Brain pericyte (primary cell): ENCODE results near the gene XPO4.
"Not testable (repeated sequence)": the region's sequence is repeated elsewhere in the genome, so short reads cannot be mapped to it uniquely, and the experiment has no call there.

Experiments
- DNase-seq: peaks from one replicate; pipeline ENCODE4 v3.0.0-alpha.2; 2012; ENCODE audit warnings: low read depth, low spot score

Gene XPO4

DNA sequence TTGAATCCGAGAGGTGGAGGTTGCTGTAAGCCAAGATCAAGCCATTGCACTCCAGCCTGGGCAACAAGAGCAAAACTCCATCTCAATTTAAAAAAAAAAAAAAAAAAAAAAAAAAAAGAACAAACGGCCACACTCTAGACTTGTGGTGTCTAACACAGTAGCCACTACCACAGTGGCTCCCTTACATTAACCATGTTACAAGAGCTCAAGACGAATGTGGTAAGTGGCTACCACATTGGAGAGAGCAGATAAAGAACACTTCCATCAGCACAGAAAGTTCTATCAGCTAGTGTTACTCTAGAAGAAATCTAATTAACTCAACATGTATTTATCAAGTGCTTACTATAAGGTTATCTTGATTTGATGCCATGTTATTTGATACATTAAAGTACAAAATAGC, 11.5 kb downstream of the XPO4 start:
- DNase-seq, result no peak

DNA sequence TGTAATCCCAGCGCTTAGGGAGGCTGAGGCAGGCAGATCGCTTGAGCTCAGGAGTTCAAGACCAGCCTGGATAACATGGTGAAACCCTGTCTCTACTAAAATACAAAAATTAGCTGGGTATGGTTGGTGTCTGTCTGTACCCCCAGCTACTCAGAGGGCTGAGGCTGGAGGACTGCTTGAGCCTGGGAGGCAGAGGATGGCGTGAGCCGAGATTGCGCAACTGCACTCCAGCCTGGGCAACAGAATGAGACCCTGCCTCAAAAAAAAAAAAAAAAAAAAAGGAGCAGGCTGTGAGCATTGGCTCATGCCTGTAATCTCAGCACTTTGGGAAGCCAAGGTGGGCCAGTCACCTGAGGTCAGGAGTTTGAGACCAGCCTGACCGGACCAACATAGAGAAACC, 12.0 kb downstream of the XPO4 start:
- DNase-seq, result not testable (repeated sequence)

DNA sequence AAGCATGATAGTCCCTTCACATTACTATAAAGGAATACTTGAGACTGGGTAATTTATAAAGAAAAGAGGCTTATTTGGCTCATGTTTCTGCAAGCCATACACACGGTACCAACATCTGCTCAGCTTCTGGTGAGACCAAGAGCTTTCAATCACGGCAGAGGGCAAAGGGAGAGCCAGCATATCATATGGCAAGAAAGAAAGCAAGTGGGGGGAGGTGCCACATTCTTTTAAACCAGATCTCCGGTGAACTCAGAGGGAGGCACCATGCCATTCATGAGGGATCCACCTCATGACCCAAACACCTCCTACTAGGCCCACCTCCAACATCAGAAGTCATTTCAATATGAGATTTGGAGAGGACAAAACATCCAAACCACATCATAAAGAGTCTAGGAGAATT, 20.3 kb downstream of the XPO4 start:
- no peak for DNase-seq

DNA sequence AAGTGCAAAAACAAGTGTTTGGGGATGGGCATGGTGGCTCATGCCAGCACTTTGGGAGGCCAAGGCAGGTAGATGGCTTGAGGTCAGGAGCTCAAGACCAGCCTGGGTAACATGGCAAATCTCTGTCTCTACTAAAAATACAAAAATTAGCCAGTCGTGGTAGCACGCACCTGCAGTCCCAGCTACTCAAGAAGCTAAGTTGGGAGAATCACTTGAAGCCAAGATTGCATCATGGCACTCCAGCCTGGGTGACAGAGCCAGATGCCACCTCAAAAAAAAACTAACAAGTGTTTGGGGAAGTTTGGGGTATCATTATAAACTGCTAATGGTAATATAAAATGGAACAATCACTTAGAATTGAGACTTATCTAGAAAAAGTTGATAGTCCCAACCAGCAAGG, 24.6 kb downstream of the XPO4 start:
- DNase-seq, result no peak

DNA sequence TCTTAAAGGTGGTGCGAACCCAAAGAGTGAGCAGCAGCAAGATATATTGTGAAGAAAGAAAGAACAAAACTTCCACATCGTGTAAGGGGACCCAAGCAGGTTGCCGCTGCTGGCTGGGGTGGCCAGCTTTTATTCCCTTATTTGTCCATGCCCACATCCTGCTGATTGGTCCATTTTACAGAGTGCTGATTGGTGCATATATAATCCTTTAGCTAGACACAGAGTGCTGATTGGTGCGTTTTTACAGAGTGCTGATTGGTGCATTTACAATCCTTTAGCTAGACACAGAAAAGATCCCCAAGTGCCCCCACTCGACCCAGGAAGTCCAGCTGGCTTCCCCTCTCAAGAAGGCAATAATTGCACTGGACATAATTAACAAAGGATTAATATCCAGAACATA, 25.7 kb downstream of the XPO4 start:
- DNase-seq, result not testable (repeated sequence)

DNA sequence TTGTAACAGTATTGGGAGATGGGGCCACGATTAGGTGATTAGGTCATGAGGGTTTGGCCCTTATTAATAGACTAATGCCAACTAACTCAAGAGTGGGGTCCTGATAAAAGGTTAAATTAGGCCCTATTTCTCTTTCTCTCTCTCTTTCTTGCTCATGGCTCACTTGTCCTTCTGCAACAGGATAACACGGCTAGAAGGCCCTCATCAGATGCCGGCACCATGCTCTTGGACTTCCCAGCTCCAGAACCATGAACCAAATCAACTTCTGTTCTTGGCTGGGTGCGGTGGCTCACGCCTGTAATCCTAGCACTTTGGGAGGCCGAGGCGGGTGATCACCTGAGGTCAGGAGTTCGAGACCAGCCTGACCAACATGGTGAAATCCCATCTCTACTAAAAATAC, 28.1 kb downstream of the XPO4 start:
- DNase-seq, result not testable (repeated sequence)

DNA sequence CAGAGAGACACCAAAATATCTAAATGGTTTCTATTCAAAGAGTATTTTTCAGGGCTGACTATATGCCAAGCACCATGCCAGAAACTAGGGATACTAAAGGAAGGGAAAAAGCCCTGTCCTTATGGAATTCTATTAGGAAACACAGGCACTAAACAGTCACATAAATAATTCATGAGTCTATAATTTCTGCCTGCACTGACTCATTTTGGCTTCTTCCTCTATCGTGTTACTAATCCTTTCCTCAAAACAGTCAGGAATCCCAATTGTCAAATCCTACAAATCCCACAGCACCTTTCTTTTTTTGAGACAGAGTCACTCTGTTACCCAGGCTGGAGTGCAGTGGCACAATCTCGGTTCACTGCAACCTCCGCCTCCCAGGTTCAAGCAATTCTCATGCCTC, 29.2 kb downstream of the XPO4 start:
- DNase-seq, result no peak

DNA sequence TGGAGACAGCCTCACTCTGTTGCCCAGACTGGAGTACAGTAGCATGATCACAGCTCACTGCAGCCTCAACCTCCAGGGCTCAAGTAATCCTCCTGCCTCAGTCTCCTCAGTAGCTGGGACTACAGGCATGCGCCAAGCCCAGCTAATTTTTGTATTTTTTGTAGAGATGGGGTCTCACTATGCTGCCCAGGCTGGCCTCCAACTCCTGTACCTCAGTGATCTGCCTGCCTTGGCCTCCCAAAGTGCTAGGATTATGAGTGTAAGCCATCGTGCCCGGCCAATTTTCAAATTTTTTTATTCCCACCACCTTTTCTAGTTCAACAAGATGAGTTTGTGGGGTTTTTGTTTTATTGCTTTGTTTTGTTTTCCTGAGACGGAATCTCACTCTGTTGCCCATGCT, 31.7 kb downstream of the XPO4 start:
- DNase-seq, result no peak

DNA sequence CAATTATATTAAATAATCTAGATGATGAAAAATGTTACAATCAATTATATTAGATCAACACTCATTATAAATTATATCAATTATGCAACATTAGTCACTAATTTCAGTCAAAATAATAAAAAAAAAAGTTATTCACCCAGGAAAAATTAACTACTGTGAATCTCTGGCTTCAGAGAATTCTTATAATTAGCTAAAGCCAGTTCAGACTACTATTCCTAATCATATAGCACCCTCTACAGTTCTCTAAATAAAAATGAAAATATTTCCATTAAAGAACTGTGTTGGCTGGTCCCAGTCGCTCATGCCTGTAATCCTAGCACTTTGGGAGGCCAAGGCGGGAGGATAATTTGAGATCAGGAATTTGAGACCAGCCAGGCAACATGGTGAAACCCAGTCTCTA, 33.0 kb downstream of the XPO4 start:
- no peak for DNase-seq

DNA sequence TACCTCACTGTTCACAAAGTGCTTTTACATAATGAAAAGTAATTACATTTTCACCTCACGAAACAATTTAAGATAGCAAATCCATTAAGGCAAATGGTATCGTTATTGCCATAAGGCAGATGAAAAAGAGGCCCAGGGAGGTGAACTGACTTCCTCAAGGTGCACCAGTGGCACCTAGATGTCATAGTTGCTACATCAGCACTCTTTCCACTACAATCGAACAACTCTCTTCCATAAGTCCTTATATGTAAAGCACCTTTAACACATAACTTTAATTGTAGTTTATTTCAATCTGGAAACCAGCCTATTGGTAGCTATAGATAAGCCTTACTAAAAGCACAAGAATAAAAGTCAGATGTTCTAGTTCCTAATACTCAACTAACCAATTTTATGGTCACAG, 35.1 kb downstream of the XPO4 start:
- no peak for DNase-seq

DNA sequence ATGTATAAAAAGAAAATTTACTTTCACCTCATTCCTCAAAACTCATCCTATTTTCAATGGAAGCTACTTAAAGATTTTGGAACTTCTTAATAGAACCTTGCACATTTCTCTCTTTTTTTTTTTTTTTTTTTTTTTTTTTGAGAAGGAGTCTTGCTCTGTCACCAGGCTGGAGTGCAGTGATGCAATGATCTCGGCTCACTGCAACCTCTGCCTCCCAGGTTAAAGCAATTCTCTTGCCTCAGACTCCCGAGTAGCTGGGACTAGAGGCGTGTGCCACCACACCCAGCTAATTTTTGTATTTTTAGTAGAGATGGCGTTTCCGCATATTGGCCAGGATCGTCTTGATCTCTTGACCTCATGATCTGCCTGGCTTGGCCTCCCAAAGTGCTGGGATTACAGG, 40.9 kb downstream of the XPO4 start:
- not testable (repeated sequence) for DNase-seq

DNA sequence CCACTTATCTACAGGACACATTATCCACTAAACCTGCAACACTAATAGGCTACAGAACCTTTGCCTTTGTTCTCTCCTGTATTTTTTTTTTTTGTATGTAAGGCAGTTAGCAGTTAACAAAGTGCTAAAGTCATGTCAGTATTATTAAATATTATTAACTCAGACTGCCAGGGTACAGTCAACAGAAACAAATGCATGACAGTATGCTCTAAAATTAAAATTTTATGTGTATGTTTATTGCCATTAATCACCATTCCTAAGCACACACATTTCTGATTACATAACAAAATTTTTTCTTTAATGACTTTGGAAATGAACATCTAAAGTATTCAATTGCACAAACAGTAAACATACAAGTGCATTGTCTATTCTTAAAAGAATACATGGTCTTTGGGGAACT, 41.7 kb downstream of the XPO4 start:
- no peak for DNase-seq

DNA sequence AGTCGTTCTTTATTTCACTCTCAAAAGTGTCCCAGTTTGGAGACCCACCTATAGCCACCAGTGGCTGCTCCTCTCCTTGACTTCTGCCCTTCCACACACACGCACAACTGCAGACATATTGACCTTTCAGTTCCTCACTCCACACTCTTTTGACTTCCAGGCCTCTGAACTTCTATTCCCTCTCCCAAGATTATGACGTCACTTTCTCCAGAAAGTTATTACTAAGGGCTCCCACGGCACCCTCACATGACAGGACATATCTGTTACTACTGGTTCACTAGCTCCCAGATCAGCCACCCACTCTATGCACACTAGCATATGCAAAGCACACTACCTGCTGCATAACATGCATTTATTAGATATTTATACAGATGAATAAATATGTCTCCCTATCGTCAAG, 45.9 kb downstream of the XPO4 start:
- no peak for DNase-seq

DNA sequence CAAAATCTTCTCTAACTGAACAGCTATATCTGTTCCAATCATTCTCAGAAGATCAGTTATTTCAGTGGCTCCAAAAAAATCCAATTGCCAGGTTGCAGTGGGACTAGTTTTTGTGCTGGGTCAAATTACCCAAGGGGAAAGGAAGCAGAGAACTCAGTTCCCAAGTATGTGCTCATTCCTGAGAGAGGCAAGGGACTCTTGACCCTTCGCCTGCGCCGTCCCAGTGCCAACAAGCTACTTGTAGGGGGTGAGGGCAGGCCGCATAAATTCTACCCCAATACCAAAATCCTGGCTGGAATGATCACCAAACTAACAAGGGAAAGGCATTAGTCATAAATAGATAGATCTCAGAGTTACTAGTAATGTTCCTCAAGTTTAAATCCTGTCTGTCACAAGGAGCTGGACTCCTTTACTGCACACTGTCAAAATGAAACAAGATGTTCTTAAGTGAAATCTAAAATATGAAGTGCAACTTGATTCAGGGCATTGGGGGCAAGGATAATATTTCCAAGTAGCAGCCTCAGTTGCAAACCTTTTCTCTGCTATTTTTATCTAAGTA, 50.6 kb downstream of the XPO4 start:
- DNase-seq, result no peak

DNA sequence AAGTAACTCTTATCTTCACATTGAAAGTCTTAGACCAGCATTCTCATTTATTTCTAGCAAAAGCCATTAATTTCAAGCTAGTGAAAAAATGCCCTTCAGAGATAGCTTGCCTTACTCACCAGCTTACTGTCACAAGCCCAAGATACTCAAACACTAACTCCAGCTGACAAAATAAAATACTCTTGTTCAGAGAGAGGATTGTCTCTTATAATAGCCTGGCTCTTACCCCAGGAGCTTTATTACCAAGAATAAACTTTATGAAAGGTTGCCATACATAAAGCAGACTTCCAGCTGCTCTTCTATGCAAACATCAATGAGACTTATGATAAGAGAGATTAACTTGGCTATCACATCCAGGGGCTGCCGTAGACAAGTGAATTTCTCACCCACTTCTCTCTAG, 53.6 kb downstream of the XPO4 start:
- DNase-seq, result no peak

DNA sequence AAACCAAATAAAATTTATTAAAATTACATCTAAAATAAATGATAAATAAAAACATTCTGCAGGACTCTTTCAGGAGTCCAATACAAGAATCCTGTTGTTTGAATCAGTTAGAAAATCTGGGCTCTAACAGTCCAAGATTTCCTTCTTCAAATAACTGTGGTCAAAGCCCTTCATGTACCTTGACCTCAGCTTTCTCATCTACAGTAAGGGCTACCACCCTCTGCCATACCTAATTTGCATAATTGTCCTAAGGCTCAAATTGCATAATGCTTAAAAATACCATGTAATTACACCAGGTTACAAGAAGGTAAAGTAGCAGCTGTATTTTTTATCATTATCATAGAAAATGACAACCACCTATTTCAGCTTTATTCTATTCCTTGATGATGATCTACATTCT, 54.3 kb downstream of the XPO4 start:
- no peak for DNase-seq

DNA sequence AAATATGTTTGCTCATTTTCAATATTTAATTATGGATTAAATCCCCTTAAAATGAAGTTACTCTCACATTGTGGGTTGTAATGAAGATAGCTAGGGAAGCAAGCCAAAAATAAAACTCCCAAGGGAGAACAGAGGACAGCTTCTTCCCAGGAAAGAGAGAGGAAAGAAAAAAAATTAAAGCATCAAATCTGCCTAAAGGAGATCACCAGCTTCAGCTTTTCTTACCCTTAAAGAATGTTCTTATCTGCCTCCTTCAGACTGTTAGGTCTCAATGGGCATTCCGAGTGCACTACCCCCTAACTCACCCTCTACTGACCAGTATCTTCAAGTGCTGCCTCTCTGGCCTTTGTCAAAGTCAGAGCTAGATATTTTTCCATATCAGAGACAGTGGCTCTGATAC, 55.2 kb downstream of the XPO4 start:
- no peak for DNase-seq

DNA sequence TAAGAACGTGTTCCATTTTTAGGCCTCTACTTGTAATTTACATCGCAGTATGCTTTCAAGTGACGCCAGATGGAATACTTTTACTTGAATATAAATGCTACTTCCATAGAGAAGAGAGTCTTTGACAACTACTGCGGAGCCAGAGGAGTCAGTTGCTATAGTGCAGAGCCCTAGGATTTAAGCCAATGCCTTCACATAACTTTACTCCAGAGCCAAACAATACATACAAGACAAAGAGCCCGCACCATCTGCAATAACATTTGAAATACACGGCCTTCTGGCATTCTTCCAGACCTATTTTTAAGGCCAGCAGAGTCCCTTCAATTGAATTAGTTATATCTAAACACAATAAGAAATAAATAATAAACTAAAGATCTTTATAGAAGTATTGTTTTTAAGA, 59.4 kb downstream of the XPO4 start:
- peak; percentile 59 for DNase-seq

DNA sequence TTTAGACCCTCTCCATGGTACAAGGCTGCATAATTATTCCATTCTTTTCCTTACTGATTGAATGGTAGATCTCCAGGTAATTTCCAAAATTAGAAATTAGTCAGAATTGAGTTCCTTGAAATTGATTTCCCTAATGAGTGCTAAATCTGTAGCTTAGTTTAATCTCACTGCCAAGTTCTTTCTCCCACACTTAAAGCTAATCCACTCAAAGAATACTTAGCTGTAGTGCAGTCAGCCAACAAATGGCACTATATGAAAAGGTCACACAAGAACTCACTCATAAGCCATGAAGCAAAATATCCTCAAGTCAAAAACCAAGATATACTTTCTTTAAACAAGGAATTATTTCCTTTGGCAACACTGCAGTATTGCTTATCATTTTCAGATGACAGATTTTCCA, 62.0 kb downstream of the XPO4 start:
- DNase-seq, result no peak

DNA sequence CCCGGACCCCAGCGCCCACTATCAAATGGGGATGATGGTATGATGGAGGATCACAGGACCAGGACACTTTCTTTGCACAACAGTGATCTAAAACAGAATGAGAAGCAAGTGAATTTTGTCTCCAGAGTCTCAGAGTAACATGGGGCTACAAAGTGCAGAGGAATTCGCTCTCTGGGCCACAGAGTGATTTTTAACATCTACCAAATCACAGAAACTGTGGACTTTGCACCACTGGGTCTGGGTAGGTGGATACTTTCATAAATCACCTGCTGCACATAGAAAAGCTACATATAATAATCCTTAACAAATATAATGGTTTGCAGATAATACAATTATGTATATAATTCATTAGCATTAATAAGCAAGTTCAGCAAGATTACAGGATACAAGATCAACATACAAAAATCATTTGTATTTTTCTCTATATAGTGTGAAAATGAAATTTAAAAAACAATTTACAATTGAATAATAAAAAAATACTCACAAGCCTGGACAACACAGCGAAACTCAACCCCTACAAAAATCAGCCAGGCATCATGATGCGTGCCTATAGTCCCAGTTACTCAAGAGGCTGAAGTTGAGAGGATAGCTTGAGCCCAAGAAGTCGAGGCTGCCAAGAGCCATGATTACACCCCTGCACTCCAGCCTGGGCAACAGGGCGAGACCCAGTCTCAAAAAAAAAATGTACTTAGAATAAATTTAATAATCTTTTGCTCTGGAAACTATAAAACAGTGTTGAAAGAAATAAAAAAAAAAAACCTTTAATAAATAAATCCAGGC, 68.5 kb downstream of the XPO4 start:
- DNase-seq, result no peak

DNA sequence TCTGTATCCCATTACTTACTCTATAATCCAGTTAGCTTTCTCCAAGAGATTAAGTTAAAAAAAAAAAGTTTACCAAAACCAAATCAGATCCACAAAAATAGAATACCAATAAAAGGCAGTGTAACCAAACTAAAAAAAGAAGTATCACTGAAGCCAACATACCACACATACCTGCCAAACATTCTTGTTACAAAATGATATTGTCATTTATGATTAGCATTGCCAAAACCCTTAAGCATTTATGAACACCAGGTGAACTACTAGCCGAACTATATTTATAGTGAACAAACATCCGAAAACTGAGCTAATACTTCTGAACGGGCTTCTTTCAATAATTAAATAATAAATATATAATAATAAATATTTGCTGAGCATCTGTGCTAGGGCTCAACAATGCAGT, 69.7 kb downstream of the XPO4 start:
- DNase-seq, result no peak

DNA sequence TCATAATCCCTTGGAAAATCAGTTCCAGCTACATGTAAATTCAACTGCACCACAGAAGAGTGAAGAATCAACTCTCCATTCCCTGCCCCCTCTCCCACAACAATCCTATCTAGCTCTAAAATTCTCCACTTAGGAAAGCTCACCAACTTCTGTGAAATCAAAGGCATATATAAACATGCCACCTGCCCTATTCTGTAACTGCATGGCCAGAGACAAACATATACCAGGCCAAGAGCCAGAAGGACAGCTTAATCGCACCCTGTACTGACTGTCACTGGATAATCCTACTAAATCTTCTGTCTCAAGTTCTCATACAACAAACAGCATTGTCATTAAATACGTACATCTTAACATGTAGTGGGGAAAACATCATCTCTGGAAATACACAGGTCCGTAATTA, 70.6 kb downstream of the XPO4 start:
- DNase-seq, result no peak

DNA sequence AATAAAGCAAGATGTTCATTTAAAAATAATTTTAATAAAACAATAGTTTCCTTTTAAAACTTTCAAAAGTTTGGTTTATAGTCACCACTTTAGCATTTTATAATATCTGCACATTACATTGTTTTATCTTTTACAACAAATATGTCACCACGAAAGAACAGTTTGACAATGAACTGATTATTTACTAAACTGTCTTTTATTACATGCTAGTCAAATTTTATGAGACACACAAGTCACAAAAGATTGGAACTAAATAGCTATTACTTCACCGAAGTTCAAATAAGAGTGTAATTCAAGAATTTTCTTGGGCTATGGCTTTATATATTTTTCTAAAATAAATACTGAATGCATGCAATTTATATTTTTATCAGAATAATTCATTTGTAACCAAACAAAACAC, 71.3 kb downstream of the XPO4 start:
- no peak for DNase-seq
